Peyer's patch (tissue), 4 donors: ENCODE results near the gene SLC32A1.

Source experiments
- POLR2A ChIP-seq, 2 donors: fragments of 450-650 bp; IDR thresholded peaks; one replicate each; pipeline ENCODE4 v1.5.1; 2017; ENCODE audit warnings: antibody characterized with exemption in 2 of 2, mild to moderate bottlenecking in 2 of 2, moderate library complexity in 2 of 2
- TF ChIP-seq, protein P1 (sequence below), 6 experiments: fragments of 450-650 bp in 4 of 6; fragments of 200-600 bp in 2 of 6; sonication (generic) in 1 of 6; IDR thresholded peaks; one replicate each; pipeline ENCODE4 v1.5.1; 2017 to 2019; ENCODE audit warnings: antibody characterized with exemption in 6 of 6, mild to moderate bottlenecking in 3 of 6, moderate library complexity in 1 of 6

DNA sequence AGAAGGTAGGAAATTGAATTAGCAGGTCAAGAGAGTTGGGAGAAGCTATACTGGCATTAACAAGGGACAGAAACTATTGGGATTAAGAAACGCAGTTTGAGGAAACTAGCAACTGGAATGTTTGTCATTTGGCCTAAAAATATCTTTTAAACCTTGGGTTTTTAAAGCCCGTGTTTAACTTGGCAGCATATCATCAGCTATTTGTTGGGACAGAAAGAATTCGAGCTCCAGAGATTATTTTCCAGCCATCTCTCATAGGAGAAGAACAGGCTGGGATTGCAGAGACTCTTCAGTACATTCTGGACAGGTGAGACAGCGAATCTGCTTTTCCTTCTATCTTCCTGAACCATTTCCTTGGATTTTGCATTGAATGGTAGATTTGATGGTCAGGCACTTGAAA is 41.8 kb downstream of the SLC32A1 start:
- TF ChIP-seq POLR2A (IDR thresholded peaks at IDR 0.05) = no peak
- TF ChIP-seq, protein P1, sequence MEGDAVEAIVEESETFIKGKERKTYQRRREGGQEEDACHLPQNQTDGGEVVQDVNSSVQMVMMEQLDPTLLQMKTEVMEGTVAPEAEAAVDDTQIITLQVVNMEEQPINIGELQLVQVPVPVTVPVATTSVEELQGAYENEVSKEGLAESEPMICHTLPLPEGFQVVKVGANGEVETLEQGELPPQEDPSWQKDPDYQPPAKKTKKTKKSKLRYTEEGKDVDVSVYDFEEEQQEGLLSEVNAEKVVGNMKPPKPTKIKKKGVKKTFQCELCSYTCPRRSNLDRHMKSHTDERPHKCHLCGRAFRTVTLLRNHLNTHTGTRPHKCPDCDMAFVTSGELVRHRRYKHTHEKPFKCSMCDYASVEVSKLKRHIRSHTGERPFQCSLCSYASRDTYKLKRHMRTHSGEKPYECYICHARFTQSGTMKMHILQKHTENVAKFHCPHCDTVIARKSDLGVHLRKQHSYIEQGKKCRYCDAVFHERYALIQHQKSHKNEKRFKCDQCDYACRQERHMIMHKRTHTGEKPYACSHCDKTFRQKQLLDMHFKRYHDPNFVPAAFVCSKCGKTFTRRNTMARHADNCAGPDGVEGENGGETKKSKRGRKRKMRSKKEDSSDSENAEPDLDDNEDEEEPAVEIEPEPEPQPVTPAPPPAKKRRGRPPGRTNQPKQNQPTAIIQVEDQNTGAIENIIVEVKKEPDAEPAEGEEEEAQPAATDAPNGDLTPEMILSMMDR (IDR thresholded peaks at IDR 0.05) = no peak
